Tibial nerve (tissue), 3 donors: Measurements from ENCODE around the gene CAMK1D.

Source experiments
- CTCF ChIP-seq, 5 experiments: fragments of 200-600 bp in 3 of 5; fragments of 450-650 bp in 2 of 5; sonication (generic) in 3 of 5; IDR thresholded peaks; one replicate each; pipeline ENCODE4 v1.5.1; 2016 to 2019; ENCODE audit warnings: antibody characterized with exemption in 5 of 5, mild to moderate bottlenecking in 3 of 5, moderate library complexity in 2 of 5
- POLR2A ChIP-seq, 2 donors: fragments of 450-650 bp; IDR thresholded peaks; one replicate each; pipeline ENCODE4 v1.6.1; 2017; ENCODE audit warnings: antibody characterized with exemption in 2 of 2, mild to moderate bottlenecking in 2 of 2, moderate library complexity in 2 of 2

- TF ChIP-seq CTCF (IDR thresholded peaks at IDR 0.05) (no peak), POLR2A (IDR thresholded peaks at IDR 0.05) (no peak)
These were observed 352.9 kb downstream of the CAMK1D start for GRCh38 chr10:12702215-12702770.
